Spleen (tissue), 7 donors: ENCODE data around the gene CNTNAP2.

Experiments used
- CTCF ChIP-seq, 11 experiments: fragments of 200-600 bp in 7 of 11; fragments of 450-650 bp in 4 of 11; sonication (generic) in 4 of 11; IDR thresholded peaks in 8 of 11; conservative IDR thresholded peaks in 3 of 11; 1 replicate in 7 of 11; 2 replicates in 4 of 11; pipeline versions ENCODE4 v1.4.0 to v1.8.0; 2016 to 2021; ENCODE audit warnings: antibody characterized with exemption in 11 of 11, inconsistent platforms in 4 of 11, mild to moderate bottlenecking in 1 of 11
- POLR2AphosphoS5 ChIP-seq, 3 donors: sonication (generic); formaldehyde crosslinking; IDR thresholded peaks; one replicate each; pipeline ENCODE4 v1.5.1; 2017; ENCODE audit warnings: antibody characterized with exemption in 3 of 3
- donor health status: DM: no; HTN: no; CAD: no; lungs with moderate emphysema.
- donor health status: DM: no; HTN: no; CAD: no.
- donor health status: DM: no; HTN: no; CAD: no.

GRCh38 chr7:146412781-146413180 is 296.2 kb downstream of the CNTNAP2 start:
- TF ChIP-seq CTCF (IDR thresholded peaks at IDR 0.05 in 8 of 11, conservative IDR thresholded peaks at IDR 0.05 in 3 of 11) (no peak), POLR2AphosphoS5 (IDR thresholded peaks at IDR 0.05) (no peak)
